Sigmoid colon (tissue), 7 donors: Measurements from ENCODE around the gene OXCT2. TPM values are rescaled to one million over a fixed set of nuclear protein-coding genes. Genes with fewer than 3 reads are reported as not detected.
"Not testable (repeated sequence)": the region's sequence is repeated elsewhere in the genome, so short reads cannot be mapped to it uniquely, and the experiment has no call there.

Source experiments
- DNase-seq: peaks from one replicate; pipeline ENCODE4 v3.0.0-alpha.2; 2019
- H3K27ac ChIP-seq, 4 donors: fragments of 200-600 bp; sonication (generic); one replicate each; pipeline ENCODE4 v1.5.1; 2016 to 2019; ENCODE audit warnings: mild to moderate bottlenecking in 1 of 4
- H3K27me3 ChIP-seq, 3 donors: fragments of 200-600 bp; sonication (generic); one replicate each; pipeline ENCODE4 v1.5.1; 2019; ENCODE audit warnings: mild to moderate bottlenecking in 1 of 3
- H3K36me3 ChIP-seq, 4 donors: fragments of 200-600 bp; sonication (generic); one replicate each; pipeline ENCODE4 v1.5.1; 2016 to 2019
- H3K4me1 ChIP-seq, 4 donors: fragments of 200-600 bp; sonication (generic); one replicate each; pipeline ENCODE4 v1.5.1; 2017 to 2019
- H3K4me3 ChIP-seq, 4 donors: fragments of 200-600 bp; sonication (generic); one replicate each; pipeline ENCODE4 v1.5.1; 2017 to 2019; ENCODE audit warnings: mild to moderate bottlenecking in 2 of 4, moderate library complexity in 1 of 4
- H3K9me3 ChIP-seq, 4 donors: fragments of 200-600 bp in 3 of 4; sonication (generic) in 3 of 4; one replicate each; pipeline versions ENCODE4 v1.5.1 to v1.6.1; 2013 to 2019
- CTCF ChIP-seq, 4 experiments: fragments of 450-650 bp in 3 of 4; fragments of 200-600 bp in 1 of 4; IDR thresholded peaks; one replicate each; pipeline ENCODE4 v1.5.1; 2016 to 2019; ENCODE audit warnings: antibody characterized with exemption in 4 of 4, mild to moderate bottlenecking in 3 of 4, moderate library complexity in 2 of 4
- EP300 ChIP-seq, 4 donors: sonication (generic); formaldehyde crosslinking; IDR thresholded peaks; one replicate each; pipeline ENCODE4 v1.6.1; 2017; ENCODE audit warnings: antibody characterized with exemption in 4 of 4
- POLR2A ChIP-seq, 2 donors: fragments of 450-650 bp; IDR thresholded peaks; one replicate each; pipeline ENCODE4 v1.6.1; 2016; ENCODE audit warnings: antibody characterized with exemption in 2 of 2, mild to moderate bottlenecking in 2 of 2, moderate library complexity in 2 of 2
- POLR2AphosphoS5 ChIP-seq, 4 donors: sonication (generic); formaldehyde crosslinking; IDR thresholded peaks; one replicate each; pipeline ENCODE4 v1.6.1; 2017; ENCODE audit warnings: antibody characterized with exemption in 4 of 4
- WGBS, 2 donors: extraction: QIAGEN DNeasy Blood & Tissue Kit; methylation state at CpG; one replicate each; pipeline ENCODE4 v1.1.7; 2013; 5-methylcytosine and 5-hydroxymethylcytosine counted together
- intact Hi-C: fragments of 100-400 bp; cut with DNase I; formaldehyde crosslinking; loops from one replicate; pipeline ENCODE4 v1.15.1; 2023
- polyA plus RNA-seq, 3 donors: library from polyadenylated mRNA; stranded (reverse); fragments of 200-250 nt; gene quantifications; one replicate each; pipeline ENCODE4 v1.2.3, GENCODE V29; 2013
- total RNA-seq, 4 donors: library from RNA; depleted of rRNA; stranded (reverse); fragments of >200 nt; gene quantifications; one replicate each; pipeline ENCODE4 v1.1.0, GENCODE V29; 2016
- donor health status: healthy with polysubstance abuse.
- donor health status: Bipolar disorder and iron deficiency.
- donor health status: healthy.

Gene OXCT2
- total and polyA plus RNA-seq, 7 donors: 0.55 to 2.0 (median 0.99) TPM; not detected in 2

GRCh38 chr1:39777306-39777705 lies 6.2 kb upstream of the OXCT2 start:
- TF ChIP-seq EP300 (IDR thresholded peaks at IDR 0.05) (no peak), POLR2A (IDR thresholded peaks at IDR 0.05) (no peak), CTCF (IDR thresholded peaks at IDR 0.05) (no peak), POLR2AphosphoS5 (IDR thresholded peaks at IDR 0.05) (no peak)
- DNase-seq: no peak
- Histone ChIP-seq H3K27ac (no peak overlapping the region), H3K9me3 (no peaks in the 10 kb centered on the region), H3K4me1 (no peaks in the 10 kb centered on the region), H3K4me3 (no peak overlapping the region), H3K36me3 (no peaks in the 10 kb centered on the region), H3K27me3 (peaks cover 0 to 4% (median 0%) of the 10 kb centered on the region in 3 donors)
- intact Hi-C loops: no loop called here
- 84 to 88% methylated on average over 4 of the region's 4 CpGs for WGBS, 2 donors

- intact Hi-C loops: no loop called here
- DNase-seq: no peak
- Histone ChIP-seq H3K4me3 (no peak overlapping the region), H3K27me3 (peaks cover 0 to 4% (median 0%) of the 10 kb centered on the region in 3 donors), H3K27ac (no peak overlapping the region), H3K9me3 (no peaks in the 10 kb centered on the region), H3K36me3 (no peaks in the 10 kb centered on the region), H3K4me1 (no peaks in the 10 kb centered on the region)
- no peak for TF ChIP-seq POLR2A (IDR thresholded peaks at IDR 0.05)
- TF ChIP-seq CTCF (IDR thresholded peaks at IDR 0.05): no peak
- TF ChIP-seq POLR2AphosphoS5 (IDR thresholded peaks at IDR 0.05): no peak
- TF ChIP-seq EP300 (IDR thresholded peaks at IDR 0.05): no peak
- 74 to 79% methylated on average over 4 of the region's 4 CpGs for WGBS, 2 donors
Measured at GRCh38 chr1:39776886-39777285, 5.7 kb upstream of the OXCT2 start.

GRCh38 chr1:39776400-39776713 lies 5.2 kb upstream of the OXCT2 start:
- Histone ChIP-seq H3K9me3 (no peaks in the 10 kb centered on the region), H3K27ac (no peak overlapping the region), H3K36me3 (no peaks in the 10 kb centered on the region), H3K27me3 (peaks cover 0 to 5% (median under 1%) of the 10 kb centered on the region in 3 donors), H3K4me3 (no peak overlapping the region), H3K4me1 (no peaks in the 10 kb centered on the region)
- 52 to 81% methylated on average over 12 of the region's 12 CpGs for WGBS, 2 donors
- no peak for DNase-seq
- TF ChIP-seq CTCF (IDR thresholded peaks at IDR 0.05): no peak
- TF ChIP-seq EP300 (IDR thresholded peaks at IDR 0.05): no peak
- TF ChIP-seq POLR2AphosphoS5 (IDR thresholded peaks at IDR 0.05): no peak
- no peak for TF ChIP-seq POLR2A (IDR thresholded peaks at IDR 0.05)
- intact Hi-C loops: no loop called here

DNA sequence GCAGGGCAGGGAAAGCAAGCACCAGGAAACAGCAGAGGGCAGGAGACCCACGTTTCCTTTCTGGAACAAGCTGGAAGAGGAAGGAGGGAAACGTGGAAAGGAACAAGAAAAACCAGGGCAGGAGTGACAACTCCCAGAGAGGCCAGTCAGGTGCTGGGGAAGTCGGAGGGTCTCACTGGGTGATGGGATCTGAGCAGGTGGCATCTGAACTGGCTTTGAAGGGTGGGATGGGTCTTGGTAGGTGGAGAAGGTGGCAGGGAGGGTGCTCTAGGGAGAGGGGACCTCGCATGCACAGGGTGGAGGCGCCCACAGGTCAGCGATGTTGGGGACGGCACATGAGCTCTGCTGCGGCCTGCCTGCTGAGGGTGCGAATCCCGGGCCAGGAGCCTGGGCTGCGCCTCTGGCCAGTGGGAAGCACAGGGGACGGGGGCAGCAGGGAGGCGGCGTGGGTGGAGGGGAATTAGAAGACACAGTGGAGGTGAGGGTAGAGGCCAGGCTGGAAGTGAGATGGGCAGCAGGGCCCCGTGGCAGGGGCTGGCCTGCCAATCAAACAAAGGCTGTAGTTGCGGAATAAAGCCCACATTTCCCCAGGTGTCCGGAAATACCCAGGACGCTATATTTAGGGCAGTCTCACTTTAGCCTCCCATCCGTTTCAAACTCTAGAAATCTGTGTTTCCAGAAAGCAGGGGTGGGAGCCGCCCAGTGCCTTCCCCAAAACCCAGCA lies 4.7 kb upstream of the OXCT2 start:
- WGBS, 2 donors: 79 to 84% methylated on average over 15 to 16 of the region's 20 CpGs
- DNase-seq, intact Hi-C loops: not testable (repeated sequence)

GRCh38 chr1:39775141-39775540 lies 4.0 kb upstream of the OXCT2 start:
- H3K27ac ChIP-seq, H3K27me3 ChIP-seq, H3K4me3 ChIP-seq, H3K4me1 ChIP-seq, H3K9me3 ChIP-seq, intact Hi-C loops, H3K36me3 ChIP-seq, DNase-seq: not testable (repeated sequence)
- WGBS, 2 donors: 57 to 78% methylated on average over 11 of the region's 11 CpGs

More for the DNA sequence above, 4.7 kb upstream of the OXCT2 start:
- not testable (repeated sequence) for H3K27ac ChIP-seq, H3K27me3 ChIP-seq, H3K4me1 ChIP-seq, H3K36me3 ChIP-seq, H3K4me3 ChIP-seq, H3K9me3 ChIP-seq

- H3K9me3 ChIP-seq, H3K4me3 ChIP-seq, H3K36me3 ChIP-seq, intact Hi-C loops, H3K4me1 ChIP-seq, H3K27me3 ChIP-seq, DNase-seq, H3K27ac ChIP-seq: not testable (repeated sequence)
- WGBS, 2 donors: 78% methylated on average over 4 of the region's 23 CpGs; no CpG with 5 or more reads in 1 of the 2 donors
Measured at GRCh38 chr1:39773369-39773979, 2.3 kb upstream of the OXCT2 start.

GRCh38 chr1:39770100-39771021 lies 787 bp downstream of the OXCT2 start:
- H3K27ac ChIP-seq, H3K4me3 ChIP-seq, intact Hi-C loops, DNase-seq, H3K27me3 ChIP-seq, H3K4me1 ChIP-seq, H3K36me3 ChIP-seq, H3K9me3 ChIP-seq: not testable (repeated sequence)
- WGBS, 2 donors: 24 to 68% methylated on average over 22 to 23 of the region's 71 CpGs

- H3K9me3 ChIP-seq, H3K36me3 ChIP-seq, intact Hi-C loops, H3K4me3 ChIP-seq, H3K27ac ChIP-seq, H3K27me3 ChIP-seq, H3K4me1 ChIP-seq, DNase-seq: not testable (repeated sequence)
- 87% methylated on average over 18 of the region's 19 CpGs for WGBS, 2 donors
Measured at GRCh38 chr1:39769502-39769901, 1.6 kb downstream of the OXCT2 start.

DNA sequence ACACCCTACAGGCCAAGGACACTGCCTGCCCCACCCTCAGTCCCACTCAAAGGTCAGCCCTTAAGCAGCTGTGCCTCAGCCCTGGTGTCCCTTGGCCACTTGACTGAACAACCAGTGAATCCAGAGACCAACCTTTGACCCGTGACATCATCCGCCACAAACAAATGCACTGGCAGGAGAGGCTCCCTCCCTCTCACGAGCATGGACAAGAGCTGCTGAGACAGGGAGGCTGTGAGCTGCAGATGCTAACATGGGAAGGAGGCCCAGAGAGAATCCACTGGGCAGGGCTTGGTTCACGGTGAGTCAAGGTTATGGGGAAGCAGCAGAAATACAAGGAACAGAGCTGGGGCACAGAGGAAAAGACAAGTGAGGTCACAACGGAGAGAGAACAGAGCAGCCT lies 4.7 kb downstream of the OXCT2 start:
- intact Hi-C loops: not testable (repeated sequence)
- 11 to 59% methylated on average over 2 of the region's 5 CpGs for WGBS, 2 donors

More for the DNA sequence above, 4.7 kb downstream of the OXCT2 start:
- not testable (repeated sequence) for H3K36me3 ChIP-seq, DNase-seq, H3K9me3 ChIP-seq, H3K27ac ChIP-seq, H3K4me3 ChIP-seq, H3K27me3 ChIP-seq, H3K4me1 ChIP-seq
